Activated CD8-positive, alpha-beta memory T cell treated with anti-CD3 and anti-CD28 coated beads, Interleukin-2, amount 50 U/mL, for 1 hour (primary cell): ENCODE results near the gene C2CD4C.
"Not testable (repeated sequence)": the region's sequence is repeated elsewhere in the genome, so short reads cannot be mapped to it uniquely, and the experiment has no call there.

Experiments
- DNase-seq: peaks from one replicate; pipeline ENCODE4 v3.0.0-alpha.2; 2020; ENCODE audit errors: extremely low read depth

C2CD4C gene

DNA sequence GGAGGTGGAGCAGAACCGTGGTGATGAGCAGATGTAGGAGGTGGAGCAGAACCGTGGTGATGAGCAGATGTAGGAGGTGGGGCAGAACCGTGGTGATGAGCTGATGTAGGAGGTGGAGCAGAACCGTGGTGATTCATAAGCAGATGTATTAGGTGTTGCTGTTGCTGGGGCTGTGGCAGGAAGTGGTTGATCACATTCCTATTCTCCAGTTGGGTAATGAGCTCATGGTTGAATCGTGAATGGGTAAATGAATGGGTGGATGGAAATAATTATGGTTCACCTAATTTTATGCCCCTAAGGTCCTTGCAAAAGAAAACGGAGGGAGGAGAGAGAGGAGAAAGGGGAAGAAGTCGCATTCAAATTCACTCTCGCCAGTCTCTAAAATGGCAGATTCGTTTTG, 26.4 kb downstream of the C2CD4C start:
- DNase-seq, result not testable (repeated sequence)

- DNase-seq, result not testable (repeated sequence)
Observed at GRCh38 chr19:381901-382300, 27.0 kb downstream of the C2CD4C start.

DNA sequence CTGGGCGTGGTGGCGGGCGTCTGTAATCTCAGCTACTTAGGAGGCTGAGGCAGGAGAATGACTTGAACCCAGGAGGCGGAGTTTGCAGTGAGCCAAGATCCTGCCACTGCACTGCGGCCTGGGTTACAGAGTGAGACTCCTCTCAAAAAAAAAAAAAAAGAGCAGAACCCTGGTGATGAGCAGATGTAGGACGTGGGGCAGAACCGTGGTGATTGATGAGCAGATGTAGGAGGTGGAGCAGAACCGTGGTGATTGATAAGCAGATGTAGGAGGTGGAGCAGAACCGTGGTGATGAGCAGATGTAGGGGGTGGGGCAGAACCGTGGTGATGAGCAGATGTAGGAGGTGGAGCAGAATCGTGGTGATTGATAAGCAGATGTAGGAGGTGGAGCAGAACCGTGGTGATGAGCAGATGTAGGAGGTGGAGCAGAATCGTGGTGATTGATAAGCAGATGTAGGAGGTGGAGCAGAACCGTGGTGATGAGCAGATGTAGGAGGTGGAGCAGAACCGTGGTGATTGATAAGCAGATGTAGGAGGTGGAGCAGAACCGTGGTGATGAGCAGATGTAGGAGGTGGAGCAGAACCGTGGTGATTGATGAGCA, 28.2 kb downstream of the C2CD4C start:
- not testable (repeated sequence) for DNase-seq

DNA sequence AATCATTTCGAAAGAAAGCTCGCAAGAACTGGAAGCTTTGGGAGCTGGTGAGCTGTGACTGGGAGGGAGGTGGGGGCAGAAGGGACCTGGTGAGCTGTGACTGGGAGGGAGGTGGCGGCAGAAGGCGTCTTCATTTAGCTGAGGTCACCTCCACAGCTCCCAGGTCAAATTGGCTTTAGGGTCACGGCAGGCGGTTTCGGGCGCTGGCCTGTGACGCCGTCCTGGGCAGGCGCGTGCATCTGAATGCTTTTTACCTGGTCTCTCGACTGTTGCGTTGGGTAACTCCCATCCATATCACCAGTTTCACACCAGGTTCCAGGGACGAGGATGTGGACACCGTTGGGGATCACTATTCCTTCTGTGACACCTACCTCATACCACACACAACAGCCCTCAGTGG, 29.2 kb downstream of the C2CD4C start:
- no peak for DNase-seq

DNA sequence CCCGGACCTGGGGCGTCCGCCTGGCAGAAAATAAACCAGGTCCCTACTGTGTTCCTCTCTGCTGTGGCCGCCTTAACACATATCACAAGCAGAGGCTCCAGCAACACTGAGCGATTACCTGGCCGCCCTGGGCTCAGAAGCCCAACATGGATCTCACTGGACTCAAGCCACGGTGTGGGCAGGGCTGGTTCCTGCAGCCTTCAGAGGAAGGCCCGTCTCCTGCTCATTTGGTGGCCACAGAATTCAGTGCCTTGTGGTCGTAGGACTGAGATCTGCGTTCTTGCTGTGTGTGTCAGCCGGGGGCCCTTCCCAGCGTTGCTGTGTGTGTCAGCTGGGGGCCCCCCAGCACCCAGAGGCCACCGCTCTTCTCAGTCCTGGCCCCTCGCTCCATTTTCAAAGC, 30.2 kb downstream of the C2CD4C start:
- no peak for DNase-seq

DNA sequence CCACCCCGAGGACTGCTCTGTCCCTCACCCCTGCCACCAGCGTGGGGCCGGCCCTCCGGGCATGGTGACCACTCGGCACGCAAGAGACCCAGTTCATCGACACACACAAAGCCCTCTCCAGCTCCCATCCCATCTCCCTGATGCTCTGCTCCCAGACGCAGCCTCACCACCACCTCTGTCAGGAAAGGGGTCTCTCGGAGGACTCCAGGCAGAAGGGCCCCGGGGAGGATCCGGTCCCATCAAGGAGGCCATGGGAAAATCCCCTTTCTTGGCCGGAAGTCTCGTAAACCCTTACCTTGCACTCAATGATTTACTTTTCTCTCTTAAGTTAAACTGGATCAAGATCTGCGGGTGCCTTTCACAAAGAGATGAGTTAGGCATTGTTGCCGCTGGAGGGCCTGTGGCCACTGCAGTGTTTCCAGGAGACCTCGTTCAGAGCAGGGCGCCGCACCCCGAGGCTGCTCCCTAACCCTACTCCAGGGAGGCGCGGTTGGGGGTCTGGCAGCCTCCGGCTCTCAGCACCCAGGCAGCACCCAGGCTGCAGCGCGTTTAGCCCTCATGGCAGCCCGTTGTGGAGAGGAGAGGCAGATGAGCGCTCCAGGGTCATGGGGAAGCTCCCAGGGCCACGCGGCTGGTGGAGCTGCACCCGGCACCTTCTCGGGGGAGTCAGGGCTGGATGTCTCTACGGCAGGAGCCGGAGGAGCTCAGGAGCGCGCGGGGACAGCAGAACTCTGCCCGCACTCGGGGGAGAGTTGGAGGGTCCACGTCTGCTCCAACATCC, 31.0 kb downstream of the C2CD4C start:
- no peak for DNase-seq

GRCh38 chr19:376111-376470, 32.9 kb downstream of the C2CD4C start:
- DNase-seq, result no peak

DNA sequence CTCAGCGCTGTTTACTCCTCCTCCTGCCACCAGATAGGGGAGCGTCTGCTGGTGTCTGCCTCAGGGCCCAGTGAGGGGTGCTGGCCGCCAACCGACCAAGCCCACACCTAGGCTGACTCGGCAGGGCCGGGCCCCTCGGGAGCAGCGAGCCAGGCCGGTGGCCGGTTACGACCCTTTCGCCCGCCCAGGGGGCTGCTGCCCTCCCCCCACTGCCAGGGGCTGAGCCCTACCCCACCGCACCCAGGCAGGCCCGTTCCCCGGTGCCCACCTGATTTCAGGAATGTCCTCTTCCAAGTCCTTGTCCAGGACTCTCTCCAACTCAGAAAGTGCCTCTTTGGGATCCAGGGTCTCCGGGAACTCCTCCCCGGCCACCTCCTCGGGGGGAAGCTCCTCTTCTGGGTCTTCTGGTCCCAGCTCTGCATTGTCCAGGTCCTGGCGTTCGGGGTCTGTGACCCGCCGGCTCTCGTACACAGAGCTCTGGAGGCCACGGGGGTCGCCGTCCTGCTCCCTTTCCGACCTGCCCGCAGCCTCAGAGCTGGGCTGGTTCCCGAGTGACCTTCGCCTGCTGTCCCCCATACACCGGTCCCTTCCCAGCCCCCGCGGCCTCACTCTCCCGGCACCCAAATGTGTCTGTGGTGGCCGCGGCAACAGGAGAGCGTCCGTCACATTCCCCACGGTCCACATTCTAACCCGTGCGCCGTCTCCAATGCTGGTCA, 33.4 kb downstream of the C2CD4C start:
- DNase-seq, result no peak

DNA sequence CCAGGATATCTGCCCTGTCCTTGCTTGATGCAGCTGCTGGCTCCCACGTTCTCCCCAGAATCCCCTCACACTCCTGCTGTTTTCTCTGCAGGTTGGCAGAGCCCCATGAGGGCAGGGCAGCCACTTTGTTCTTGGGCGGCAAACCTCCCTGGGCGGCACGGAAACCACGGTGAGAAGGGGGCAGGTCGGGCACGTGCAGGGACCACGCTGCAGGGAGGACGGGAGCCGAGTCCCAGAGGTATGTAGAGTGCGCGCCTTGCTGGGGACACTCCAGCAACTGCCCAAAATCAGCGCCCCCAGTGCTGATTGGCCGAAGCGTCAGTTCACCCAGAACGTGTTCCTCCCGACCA, 34.1 kb downstream of the C2CD4C start:
- no peak for DNase-seq

- no peak for DNase-seq
Observed at GRCh38 chr19:374183-374885, 34.6 kb downstream of the C2CD4C start.

GRCh38 chr19:373391-374182, 35.4 kb downstream of the C2CD4C start:
- DNase-seq, result no peak

DNA sequence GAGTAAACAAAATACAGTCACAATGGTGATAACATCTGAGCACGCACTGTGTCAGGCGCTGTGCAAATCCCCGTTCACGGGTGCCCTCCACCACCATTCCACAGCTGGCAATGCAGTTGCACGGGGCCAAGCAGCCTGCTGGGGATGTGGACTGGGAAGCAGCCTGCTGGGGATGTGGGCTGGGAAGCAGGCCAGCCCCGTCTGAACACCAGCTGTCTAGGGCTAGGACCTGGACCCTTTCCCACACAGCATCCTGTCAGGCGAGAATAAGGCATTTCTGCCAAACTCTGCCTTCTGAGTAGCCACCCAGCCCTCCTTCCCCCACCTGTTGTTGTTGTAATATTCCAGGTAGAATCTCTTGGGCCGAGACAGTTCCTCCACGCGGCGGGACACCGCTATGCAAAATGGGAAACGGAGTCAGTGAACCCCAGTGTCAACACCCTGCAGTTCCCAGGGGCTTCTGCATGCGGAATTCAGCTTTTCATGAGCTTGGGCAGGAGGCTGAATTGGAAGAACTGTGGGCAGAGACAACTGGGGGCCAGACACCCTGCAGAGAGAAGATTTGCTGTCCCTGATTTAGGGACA, 36.5 kb downstream of the C2CD4C start:
- DNase-seq, result no peak

DNA sequence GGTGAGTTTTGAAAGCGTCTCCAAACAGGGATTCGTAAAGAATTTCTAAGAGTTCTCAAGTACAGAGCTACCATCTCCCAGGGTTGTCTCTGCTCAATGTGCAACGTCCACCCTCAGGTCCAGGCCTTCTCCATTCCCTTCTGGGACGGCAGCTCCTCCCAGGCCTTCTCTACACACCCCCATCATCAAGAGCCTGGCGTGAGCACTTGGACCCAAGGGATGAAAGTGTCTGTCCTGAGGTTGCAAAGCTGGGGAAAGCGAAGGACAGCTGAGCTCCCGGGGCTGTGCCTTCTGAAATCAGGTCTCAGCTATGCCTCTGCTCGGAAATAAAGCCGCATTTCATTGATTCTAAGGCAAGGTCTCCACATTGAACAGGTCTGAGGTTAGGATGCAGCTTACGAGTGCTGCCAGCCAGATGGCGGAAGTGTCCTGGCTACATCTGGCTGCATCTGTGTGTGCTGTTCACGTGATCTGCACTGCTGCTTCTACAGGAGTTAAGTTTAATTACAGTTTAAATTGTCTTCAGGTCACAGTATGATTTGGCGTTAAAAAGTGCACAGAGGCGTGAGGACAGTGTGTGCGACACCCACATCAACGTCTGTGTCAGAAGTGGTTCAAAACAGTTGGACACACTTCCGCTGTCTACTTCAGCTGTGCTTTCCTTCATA, 37.3 kb downstream of the C2CD4C start:
- DNase-seq, result no peak

- DNase-seq, result no peak
Observed at GRCh38 chr19:370641-371330, 38.2 kb downstream of the C2CD4C start.

GRCh38 chr19:369876-370275, 39.1 kb downstream of the C2CD4C start:
- DNase-seq, result no peak

GRCh38 chr19:369256-369655, 39.7 kb downstream of the C2CD4C start:
- no peak for DNase-seq

DNA sequence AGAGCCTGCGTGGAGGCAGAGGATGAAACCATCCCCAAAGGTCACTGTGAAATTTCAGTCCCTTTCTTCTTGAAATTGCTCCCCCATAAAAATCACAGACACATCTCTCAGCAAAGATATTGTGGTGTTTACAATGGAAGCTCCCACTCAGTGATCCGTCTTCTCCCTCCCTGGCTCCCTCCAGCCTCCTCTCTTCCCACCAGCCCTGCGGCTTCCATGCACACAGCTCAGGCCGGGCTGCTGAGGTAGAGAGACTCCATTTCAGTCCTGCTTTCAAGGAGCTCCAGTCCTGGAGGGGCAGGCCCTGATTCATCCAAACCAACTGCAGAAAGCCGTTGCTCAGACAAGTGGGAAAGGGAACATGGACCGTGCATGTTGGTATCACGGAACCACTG, 40.3 kb downstream of the C2CD4C start:
- no peak for DNase-seq

- DNase-seq, result no peak
Observed at GRCh38 chr19:367963-368629, 40.9 kb downstream of the C2CD4C start.

DNA sequence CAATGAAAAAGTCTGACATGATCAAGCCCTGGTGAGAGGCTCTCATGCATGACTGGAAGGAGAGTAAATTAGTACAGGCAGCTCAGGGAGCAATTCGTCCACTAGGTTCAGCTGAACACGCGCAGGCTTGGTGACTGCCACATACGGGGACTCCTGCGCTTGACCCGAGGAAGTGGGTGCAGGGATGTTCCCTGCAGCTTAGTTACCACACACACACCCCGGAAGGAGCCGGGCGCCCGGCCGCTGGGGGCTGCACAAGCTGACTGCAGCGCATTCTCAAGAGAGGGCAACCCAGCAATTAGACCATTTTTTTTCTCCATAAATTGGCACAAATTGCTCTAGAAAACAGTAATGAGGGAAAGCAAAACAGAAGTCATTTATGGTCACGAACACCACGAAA, 41.4 kb downstream of the C2CD4C start:
- DNase-seq, result no peak

DNA sequence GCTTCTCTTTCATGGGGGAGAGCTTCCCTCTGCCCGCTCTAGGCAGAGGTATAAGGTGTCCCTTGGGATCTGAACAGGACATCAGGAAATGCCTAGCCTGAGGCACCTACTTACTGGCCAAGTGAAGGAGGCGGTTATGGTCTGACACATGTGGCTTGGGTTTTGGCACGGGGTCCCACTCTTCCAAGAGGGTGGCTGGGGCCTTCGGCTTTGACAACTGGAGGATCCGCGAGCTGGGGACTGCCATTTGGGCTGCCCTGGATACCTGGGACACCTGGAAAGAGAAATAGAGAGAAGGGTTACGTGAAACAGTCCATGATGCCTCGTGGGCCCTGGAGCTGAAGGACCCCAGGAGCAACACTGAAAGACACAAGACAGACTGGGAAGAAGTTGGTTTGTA, 42.0 kb downstream of the C2CD4C start:
- DNase-seq, result no peak
